K562 (cell line): Measurements from ENCODE around the gene OLFML1. TPM values are rescaled to one million over a fixed set of nuclear protein-coding genes. Genes with fewer than 3 reads are reported as not detected.

Source experiments
- ATAC-seq: fragments of 200-7000 bp; cut with Tn5 transposase; 3 replicates; pipeline ENCODE4 v1.9.1; 2020; ENCODE audit warnings: moderate library complexity
- BruUV-seq: library from RNA; stranded (reverse); fragments of 400-500 nt; replicated peaks from 2 replicates; lab custom pipeline; 2021; lab: Mats Ljungman, UMichigan
- CTCF ChIA-PET: fragments of 300-600 bp; formaldehyde crosslinking; extraction: SDS; loops from one replicate; lab custom pipeline; 2021; ENCODE audit warnings: low intra/inter-chr PET ratio; lab: Yijun Ruan, JAX
- POLR2A ChIA-PET: fragments of 300-600, 350-650 bp; sonication (Branson Sonifier 250); formaldehyde crosslinking; extraction: SDS; loops from one replicate; lab custom pipeline; 2021; ENCODE audit warnings: antibody characterized with exemption, inconsistent platforms; lab: Yijun Ruan, JAX
- DNase-seq, 4 experiments: peaks; one replicate each; pipeline versions ENCODE4 v3.0.0 to v3.0.0-alpha.2; 2011 to 2018; ENCODE audit warnings: low spot score in 3 of 4, mixed read lengths in 3 of 4; ENCODE audit errors: extremely low read depth in 1 of 4
- FAIRE-seq: peaks from 2 replicates; lab custom pipeline; 2011; peaks lifted over from hg19 to GRCh38; lab: Jason Lieb, UNC
- H2AFZ ChIP-seq: 2 replicates; pipeline ENCODE4 v1.6.0; 2011; ENCODE audit warnings: low read depth, low read length, control low read depth, inconsistent platforms
- H3K27ac ChIP-seq: fragments of 200-600 bp; 3 replicates; pipeline ENCODE4 v1.8.0; 2011; ENCODE audit warnings: low read depth, mild to moderate bottlenecking, control low read depth, inconsistent platforms, low read length, moderate library complexity, mixed read lengths; ENCODE audit errors: extremely low read depth
- H3K27me3 ChIP-seq, 2 experiments: fragments of 300-600 bp in 1 of 2; 2 replicates in 1 of 2; 3 replicates in 1 of 2; pipeline versions ENCODE4 v1.6.0 to v1.8.0; 2011; ENCODE audit warnings: inconsistent platforms in 2 of 2, low read length in 2 of 2, mild to moderate bottlenecking in 1 of 2, mixed read lengths in 1 of 2, moderate library complexity in 1 of 2; ENCODE audit not compliant: control insufficient read depth in 2 of 2, insufficient read depth in 2 of 2
- H3K36me3 ChIP-seq: fragments of 300-600 bp; 3 replicates; pipeline ENCODE4 v1.8.0; 2011; ENCODE audit warnings: mild to moderate bottlenecking, low read length, inconsistent platforms; ENCODE audit not compliant: control insufficient read depth, insufficient read depth
- H3K4me1 ChIP-seq, 2 experiments: fragments of 200-600 bp in 1 of 2; replicated peaks in 1 of 2; 2 replicates in 1 of 2; 3 replicates in 1 of 2; pipeline versions ENCODE4 v1.5.1 to v1.8.0; 2011; ENCODE audit warnings: inconsistent platforms in 2 of 2, low read length in 2 of 2, mild to moderate bottlenecking in 1 of 2, mixed read lengths in 1 of 2, moderate library complexity in 1 of 2; ENCODE audit not compliant: control insufficient read depth in 2 of 2, insufficient read depth in 2 of 2
- H3K4me2 ChIP-seq: 2 replicates; pipeline ENCODE4 v1.6.1; 2011; ENCODE audit warnings: low read length, control low read depth, inconsistent platforms, mixed read lengths; ENCODE audit not compliant: insufficient read depth
- H3K4me3 ChIP-seq: fragments of 200-600 bp; sonication (generic), shearing (Covaris generic); 2 replicates; pipeline ENCODE4 v1.5.1; 2016; ENCODE audit warnings: control low read depth, inconsistent platforms
- H3K79me2 ChIP-seq: fragments of 200-600 bp; 3 replicates; pipeline ENCODE4 v1.8.0; 2011; ENCODE audit warnings: low read length, inconsistent platforms; ENCODE audit not compliant: control insufficient read depth, insufficient read depth
- H3K9ac ChIP-seq, 2 experiments: 2 replicates each; pipeline versions ENCODE4 v1.6.0 to v1.6.1; 2011; ENCODE audit warnings: low read depth in 2 of 2, low read length in 2 of 2, control low read depth in 1 of 2, inconsistent platforms in 1 of 2, mild to moderate bottlenecking in 1 of 2, mixed read lengths in 1 of 2; ENCODE audit not compliant: insufficient read depth in 1 of 2
- H3K9me1 ChIP-seq: one replicate; pipeline ENCODE4 v1.6.0; 2011; ENCODE audit warnings: inconsistent platforms, mild to moderate bottlenecking, low read length, moderate library complexity; ENCODE audit not compliant: control insufficient read depth, insufficient read depth
- H3K9me3 ChIP-seq: replicated peaks from 2 replicates; pipeline ENCODE4 v1.5.1; 2011; ENCODE audit warnings: low read depth, low read length, inconsistent platforms; ENCODE audit not compliant: control insufficient read depth, insufficient read depth
- H4K20me1 ChIP-seq: replicated peaks from 2 replicates; pipeline ENCODE4 v1.6.1; 2011; ENCODE audit warnings: low read length, inconsistent platforms, mixed read lengths; ENCODE audit not compliant: control insufficient read depth, insufficient read depth
- KAT2B ChIP-seq: IDR thresholded peaks from one replicate; pipeline ENCODE4 v1.6.1; 2012; ENCODE audit warnings: low read depth, mild to moderate bottlenecking, control low read depth, inconsistent platforms, low read length, moderate library complexity
- MAFF ChIP-seq: IDR thresholded peaks from 2 replicates; pipeline ENCODE4 v1.6.1; 2012; ENCODE audit warnings: low read length, improper control_type of control experiment
- ZNF507 ChIP-seq: conservative IDR thresholded peaks from 2 replicates; pipeline ENCODE4 v1.6.1; 2017; ENCODE audit warnings: missing genetic modification characterization, missing compliant biosample characterization
- ZNF699 ChIP-seq: fragments of 250-450 bp; sonication (Bioruptor Pico); IDR thresholded peaks from 2 replicates; pipeline ENCODE4 v1.8.0; 2021; ENCODE audit warnings: mild to moderate bottlenecking, moderate library complexity; ENCODE audit not compliant: insufficient replicate concordance
- WGBS: fragments of 100-300 bp; shearing (Covaris generic); methylation state at CpG from one replicate; pipeline ENCODE4 v1.1.6; 2016; ENCODE audit warnings: low coverage, mixed read lengths; ENCODE audit not compliant: insufficient coverage; ENCODE audit errors: missing lambda C conversion rate; 5-methylcytosine and 5-hydroxymethylcytosine counted together
- in situ Hi-C: fragments of 300-500 bp; cut with MboI; formaldehyde crosslinking; loops from 4 replicates; pipeline ENCODE4 v1.15.0; 2018; ENCODE audit warnings: inconsistent platforms, mixed read lengths
- intact Hi-C: fragments of 100-400 bp; cut with micrococcal nuclease; formaldehyde crosslinking; loops from 2 replicates; pipeline ENCODE4 v1.14.2; 2022
- polyA plus RNA-seq, 8 experiments: library from polyadenylated mRNA; depleted of rRNA in 4 of 8; stranded (reverse) in 5 of 8; unstranded in 3 of 8; fragments of >200 nt; fragmentation: Nextera tagmentation in 2 of 8; fragmentation: Illumina TruSeq in 1 of 8; extraction: Ambion mirVana in 2 of 8; extraction: Trizol in 1 of 8; gene quantifications; 2 replicates each; pipeline versions ENCODE4 v1.2.1 to v1.2.3, GENCODE V29; 2011 to 2014; ENCODE audit warnings: inconsistent platforms in 1 of 8, missing spikeins in 1 of 8
- total RNA-seq, 7 experiments: library from RNA; depleted of rRNA in 6 of 7; stranded (reverse); fragments of >200 nt in 6 of 7; fragmentation: Illumina TruSeq in 2 of 7; extraction: Trizol in 2 of 7; gene quantifications; 2 replicates each; pipeline versions ENCODE4 v1.2.1 to v1.2.3, GENCODE V29; 2011 to 2021; ENCODE audit warnings: low replicate concordance in 1 of 7
- TF ChIP-seq, protein P1 (sequence below): fragments of 450-650 bp; IDR thresholded peaks from 2 replicates; pipeline ENCODE4 v1.6.1; 2018; ENCODE audit not compliant: partially characterized antibody
- TF ChIP-seq, protein P2 (sequence below): fragments of 450-650 bp; IDR thresholded peaks from 2 replicates; pipeline ENCODE4 v1.6.1; 2016; ENCODE audit warnings: antibody characterized with exemption
- TF ChIP-seq, protein P3 (sequence below): fragments of 450-650 bp; formaldehyde crosslinking; IDR thresholded peaks from 2 replicates; pipeline ENCODE4 v1.4.0; 2020; ENCODE audit warnings: mild to moderate bottlenecking, moderate library complexity

The OLFML1 gene
- total and polyA plus RNA-seq, 9 of the 15 experiments (the other 6 are each of a cell fraction or from before 2014, with no cell fraction given), result not detected

GRCh38 chr11:7495882-7496551 lies 10.7 kb downstream of the OLFML1 start:
- DNase-seq (no peak), FAIRE-seq (no peak), ATAC-seq (no peak)
- H3K27ac ChIP-seq, result no peak overlapping the region
- no peak overlapping the region for H3K4me2 ChIP-seq
- no peaks in the 10 kb centered on the region for H3K36me3 ChIP-seq
- H3K79me2 ChIP-seq, result no peaks in the 10 kb centered on the region
- H3K9me3 ChIP-seq, result no peaks in the 10 kb centered on the region
- 2% methylated on average over 4 of the region's 4 CpGs for WGBS
- no peaks in the 10 kb centered on the region for H3K9me1 ChIP-seq
- no peak overlapping the region for H3K4me3 ChIP-seq
- no peaks in the 10 kb centered on the region; the same call in 1 of the 2 replicates for H4K20me1 ChIP-seq
- peaks cover 0 to 5% of the 10 kb centered on the region in 2 experiments; a peak in 3 of 5 replicates for H3K27me3 ChIP-seq
- H3K4me1 ChIP-seq, result peaks cover 0 to 3% of the 10 kb centered on the region in 2 experiments; a peak in 2 of 5 replicates
- H3K9ac ChIP-seq, result no peak overlapping the region
- H2AFZ ChIP-seq, result no peak overlapping the region
- in situ Hi-C loops, result no loop called here
- ChIA-PET CTCF (no interaction called here), POLR2A (interaction anchor here (0.6 kb wide), 1 partner anchor 604 kb away, joined by 4 read pairs; no protein-coding TSS in a partner anchor)
- intact Hi-C loops, result no loop called here
- no TSS peak for BruUV-seq
- no peak for TF ChIP-seq ZNF699 (CRISPR knock-in tag)
- TF ChIP-seq MAFF, result no peak
- no peak for TF ChIP-seq KAT2B
- TF ChIP-seq, protein P1, sequence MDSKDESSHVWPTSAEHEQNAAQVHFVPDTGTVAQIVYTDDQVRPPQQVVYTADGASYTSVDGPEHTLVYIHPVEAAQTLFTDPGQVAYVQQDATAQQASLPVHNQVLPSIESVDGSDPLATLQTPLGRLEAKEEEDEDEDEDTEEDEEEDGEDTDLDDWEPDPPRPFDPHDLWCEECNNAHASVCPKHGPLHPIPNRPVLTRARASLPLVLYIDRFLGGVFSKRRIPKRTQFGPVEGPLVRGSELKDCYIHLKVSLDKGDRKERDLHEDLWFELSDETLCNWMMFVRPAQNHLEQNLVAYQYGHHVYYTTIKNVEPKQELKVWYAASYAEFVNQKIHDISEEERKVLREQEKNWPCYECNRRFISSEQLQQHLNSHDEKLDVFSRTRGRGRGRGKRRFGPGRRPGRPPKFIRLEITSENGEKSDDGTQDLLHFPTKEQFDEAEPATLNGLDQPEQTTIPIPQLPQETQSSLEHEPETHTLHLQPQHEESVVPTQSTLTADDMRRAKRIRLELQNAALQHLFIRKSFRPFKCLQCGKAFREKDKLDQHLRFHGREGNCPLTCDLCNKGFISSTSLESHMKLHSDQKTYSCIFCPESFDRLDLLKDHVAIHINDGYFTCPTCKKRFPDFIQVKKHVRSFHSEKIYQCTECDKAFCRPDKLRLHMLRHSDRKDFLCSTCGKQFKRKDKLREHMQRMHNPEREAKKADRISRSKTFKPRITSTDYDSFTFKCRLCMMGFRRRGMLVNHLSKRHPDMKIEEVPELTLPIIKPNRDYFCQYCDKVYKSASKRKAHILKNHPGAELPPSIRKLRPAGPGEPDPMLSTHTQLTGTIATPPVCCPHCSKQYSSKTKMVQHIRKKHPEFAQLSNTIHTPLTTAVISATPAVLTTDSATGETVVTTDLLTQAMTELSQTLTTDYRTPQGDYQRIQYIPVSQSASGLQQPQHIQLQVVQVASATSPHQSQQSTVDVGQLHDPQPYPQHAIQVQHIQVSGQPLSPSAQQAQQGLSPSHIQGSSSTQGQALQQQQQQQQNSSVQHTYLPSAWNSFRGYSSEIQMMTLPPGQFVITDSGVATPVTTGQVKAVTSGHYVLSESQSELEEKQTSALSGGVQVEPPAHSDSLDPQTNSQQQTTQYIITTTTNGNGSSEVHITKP, result no peak
- TF ChIP-seq, protein P2, sequence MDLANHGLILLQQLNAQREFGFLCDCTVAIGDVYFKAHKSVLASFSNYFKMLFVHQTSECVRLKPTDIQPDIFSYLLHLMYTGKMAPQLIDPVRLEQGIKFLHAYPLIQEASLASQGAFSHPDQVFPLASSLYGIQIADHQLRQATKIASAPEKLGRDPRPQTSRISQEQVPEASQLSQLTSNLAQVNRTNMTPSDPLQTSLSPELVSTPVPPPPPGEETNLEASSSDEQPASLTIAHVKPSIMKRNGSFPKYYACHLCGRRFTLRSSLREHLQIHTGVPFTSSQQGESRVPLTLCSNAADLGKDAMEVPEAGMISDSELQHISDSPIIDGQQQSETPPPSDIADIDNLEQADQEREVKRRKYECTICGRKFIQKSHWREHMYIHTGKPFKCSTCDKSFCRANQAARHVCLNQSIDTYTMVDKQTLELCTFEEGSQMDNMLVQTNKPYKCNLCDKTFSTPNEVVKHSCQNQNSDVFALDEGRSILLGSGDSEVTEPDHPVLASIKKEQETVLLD, result no peak
- no peak for TF ChIP-seq ZNF507
- TF ChIP-seq, protein P3, sequence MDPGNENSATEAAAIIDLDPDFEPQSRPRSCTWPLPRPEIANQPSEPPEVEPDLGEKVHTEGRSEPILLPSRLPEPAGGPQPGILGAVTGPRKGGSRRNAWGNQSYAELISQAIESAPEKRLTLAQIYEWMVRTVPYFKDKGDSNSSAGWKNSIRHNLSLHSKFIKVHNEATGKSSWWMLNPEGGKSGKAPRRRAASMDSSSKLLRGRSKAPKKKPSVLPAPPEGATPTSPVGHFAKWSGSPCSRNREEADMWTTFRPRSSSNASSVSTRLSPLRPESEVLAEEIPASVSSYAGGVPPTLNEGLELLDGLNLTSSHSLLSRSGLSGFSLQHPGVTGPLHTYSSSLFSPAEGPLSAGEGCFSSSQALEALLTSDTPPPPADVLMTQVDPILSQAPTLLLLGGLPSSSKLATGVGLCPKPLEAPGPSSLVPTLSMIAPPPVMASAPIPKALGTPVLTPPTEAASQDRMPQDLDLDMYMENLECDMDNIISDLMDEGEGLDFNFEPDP (CRISPR knock-in tag), result no peak
